Activated CD4-positive, CD25-positive, alpha-beta regulatory T cell treated with anti-CD3 and anti-CD28 coated beads, Interleukin-2, amount 50 U/mL, for 72 hours (primary cell): ENCODE results near the gene TSACC.

ENCODE experiments used
- DNase-seq: peaks from one replicate; pipeline ENCODE4 v3.0.0; 2021

The TSACC gene

DNA sequence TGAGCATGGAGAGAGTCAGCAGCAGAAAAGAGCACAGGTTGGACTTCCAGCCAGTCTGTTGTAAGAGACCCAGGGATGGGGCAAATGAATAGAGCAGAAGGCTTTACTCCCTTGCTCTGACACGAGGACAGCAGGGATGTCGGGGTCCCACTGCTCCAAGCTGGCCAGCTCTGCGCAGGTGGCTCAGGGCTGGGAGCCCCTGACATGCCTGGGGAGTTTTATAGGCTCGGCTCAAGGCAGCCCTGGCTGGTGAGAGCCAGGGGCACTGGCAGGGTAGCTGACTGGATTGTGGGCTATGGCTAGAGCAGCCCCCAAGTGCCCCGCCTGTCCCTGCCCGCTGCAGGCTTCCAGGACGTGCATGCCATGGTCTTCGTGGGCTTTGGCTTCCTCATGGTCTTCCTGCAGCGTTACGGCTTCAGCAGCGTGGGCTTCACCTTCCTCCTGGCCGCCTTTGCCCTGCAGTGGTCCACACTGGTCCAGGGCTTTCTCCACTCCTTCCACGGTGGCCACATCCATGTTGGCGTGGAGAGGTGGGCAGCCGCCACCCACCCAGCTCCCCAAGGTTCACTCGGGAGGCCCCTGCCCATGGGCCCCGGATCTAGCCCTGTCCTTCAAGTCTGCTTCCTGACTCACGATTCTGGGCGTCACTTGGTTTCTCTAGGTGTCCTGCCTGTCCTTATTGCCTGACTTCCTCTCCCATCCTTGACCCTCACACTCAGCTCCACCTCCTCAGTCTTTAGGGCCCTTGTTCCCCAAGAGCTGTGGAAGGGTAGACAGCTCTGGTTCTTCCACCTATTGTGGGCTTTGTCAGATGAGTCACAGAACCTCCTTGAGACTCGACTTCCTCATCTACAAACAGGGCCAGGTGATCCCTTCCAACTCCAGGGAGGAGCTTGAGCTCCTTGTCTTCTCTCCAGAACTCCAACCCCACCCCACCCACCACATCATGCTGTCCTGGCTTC is 38.9 kb downstream of the TSACC start:
- DNase-seq = no peak

DNA sequence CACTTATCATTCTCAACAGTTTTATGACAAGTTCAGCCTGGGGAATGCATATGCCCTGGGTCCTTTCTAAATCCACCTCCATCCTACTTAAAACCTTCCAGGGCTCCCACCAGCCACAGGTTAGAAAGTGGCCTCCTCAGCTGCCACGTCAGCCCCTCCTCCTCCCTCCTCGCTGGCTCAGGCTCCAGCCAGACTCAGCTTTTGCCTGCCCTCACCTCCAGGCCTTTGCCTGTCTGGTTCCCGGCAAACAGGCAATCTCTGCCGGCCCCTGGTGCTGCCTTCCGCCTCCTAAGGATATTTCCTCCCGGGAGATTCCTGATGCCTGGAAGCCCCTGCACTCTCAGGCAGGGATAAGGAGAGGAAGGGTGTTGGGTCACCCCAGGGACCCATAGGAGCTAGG is 40.2 kb downstream of the TSACC start:
- DNase-seq = no peak

DNA sequence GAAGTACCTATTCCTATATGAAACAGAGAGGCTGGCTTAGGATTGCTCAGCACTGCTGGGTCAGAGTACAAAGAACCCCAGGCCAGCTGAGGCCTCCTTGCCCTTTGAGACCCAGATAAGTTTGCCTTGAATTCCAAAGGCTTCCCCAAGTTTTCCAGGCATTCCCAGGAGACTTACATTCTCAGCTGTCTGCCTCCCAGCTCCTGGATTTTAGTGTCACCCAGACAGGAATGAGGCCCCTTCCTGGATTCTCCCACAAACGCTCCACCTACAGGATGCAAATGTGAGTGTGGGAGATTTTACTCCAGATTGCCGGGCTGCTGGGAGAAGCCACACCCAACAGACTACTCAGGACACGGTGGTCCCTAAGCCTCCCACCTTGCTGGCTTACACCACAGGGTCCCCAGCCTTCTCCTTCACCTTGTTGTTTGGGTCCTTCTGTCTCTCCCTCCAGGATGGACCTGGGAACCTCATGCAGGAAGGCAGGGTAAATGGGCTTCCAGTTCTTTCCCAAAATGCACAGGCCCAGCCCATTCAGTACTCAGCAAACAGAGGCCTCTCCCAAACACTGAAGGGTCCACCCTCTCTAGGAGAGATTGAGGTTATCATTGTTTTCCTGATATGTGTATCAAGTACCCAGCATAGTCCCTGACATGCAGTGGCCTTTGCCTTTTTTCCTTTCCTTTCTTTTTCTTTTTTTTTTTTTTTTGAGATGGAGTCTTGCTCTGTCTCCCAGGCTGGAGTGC is 41.3 kb downstream of the TSACC start:
- no peak for DNase-seq

DNA sequence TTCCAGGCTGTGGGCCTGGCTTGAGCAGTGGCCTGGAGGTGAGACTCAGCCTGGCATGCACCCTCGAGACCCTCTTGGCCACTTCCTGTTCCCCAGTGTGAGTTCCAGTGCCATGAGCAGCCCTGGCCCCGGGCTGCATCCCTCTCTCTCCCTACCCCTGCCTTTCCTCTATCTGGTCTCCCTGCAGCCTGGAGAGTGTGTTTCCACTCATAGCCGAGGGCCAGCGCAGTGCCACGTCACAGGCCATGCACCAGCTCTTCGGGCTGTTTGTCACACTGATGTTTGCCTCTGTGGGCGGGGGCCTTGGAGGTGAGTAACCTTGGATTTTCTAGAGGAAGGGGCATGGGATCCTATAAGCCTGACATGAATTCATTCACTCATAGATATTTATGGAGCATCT is 44.2 kb downstream of the TSACC start:
- no peak for DNase-seq

DNA sequence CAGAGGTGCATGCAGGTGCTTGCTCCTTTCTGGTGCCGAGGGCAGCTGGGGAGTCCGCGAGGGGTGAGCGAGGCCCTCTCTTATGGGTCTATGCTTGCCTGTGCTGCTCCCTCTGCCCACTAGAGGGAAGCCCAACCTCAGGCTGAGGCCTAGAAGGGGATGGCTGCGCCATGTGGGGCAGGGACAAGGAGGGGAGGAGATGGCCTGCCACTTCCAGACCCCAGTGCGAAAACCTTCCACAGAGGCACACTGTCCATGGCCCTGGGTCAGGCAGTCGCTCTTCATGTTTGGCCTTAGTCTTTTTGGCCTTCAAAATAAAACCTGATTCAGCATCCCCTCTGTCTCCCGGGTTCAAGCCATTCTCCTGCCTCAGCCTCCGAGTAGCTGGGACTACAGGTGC is 44.7 kb downstream of the TSACC start:
- peak; percentile 51 for DNase-seq

DNA sequence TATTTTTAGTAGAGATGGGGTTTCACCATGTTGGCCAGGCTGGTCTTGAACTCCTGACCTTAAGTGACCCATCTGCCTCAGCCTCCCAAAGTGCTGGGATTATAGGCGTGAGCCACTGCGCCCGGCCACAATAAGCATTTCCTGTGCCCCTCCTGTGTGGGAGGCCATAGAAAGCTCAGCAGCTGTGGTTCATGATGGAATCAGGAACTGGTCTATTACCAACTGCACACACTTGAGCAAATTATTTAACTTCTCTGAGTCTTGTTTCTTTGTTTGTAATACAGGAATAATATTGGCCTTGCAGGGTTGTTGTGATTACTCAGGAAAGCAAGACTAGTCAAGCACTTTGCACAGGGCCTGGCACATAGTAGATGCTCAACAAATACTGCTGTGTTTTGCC is 45.7 kb downstream of the TSACC start:
- DNase-seq = no peak

DNA sequence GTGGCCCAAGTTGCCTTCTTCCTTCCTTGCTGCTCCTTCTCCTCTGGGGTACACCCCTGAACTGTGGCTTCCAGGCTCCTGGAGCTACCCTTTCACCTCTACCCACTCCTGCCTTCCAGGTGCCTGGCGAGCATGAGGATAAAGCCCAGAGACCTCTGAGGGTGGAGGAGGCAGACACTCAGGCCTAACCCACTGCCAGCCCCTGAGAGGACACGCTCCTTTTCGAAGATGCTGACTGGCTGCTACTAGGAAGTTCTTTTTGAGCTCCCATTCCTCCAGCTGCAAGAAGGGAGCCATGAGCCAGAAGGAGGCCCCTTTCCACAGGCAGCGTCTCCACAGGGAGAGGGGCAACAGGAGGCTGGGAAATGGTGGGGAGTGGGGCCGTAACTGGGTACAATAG is 46.3 kb downstream of the TSACC start:
- DNase-seq = no peak

DNA sequence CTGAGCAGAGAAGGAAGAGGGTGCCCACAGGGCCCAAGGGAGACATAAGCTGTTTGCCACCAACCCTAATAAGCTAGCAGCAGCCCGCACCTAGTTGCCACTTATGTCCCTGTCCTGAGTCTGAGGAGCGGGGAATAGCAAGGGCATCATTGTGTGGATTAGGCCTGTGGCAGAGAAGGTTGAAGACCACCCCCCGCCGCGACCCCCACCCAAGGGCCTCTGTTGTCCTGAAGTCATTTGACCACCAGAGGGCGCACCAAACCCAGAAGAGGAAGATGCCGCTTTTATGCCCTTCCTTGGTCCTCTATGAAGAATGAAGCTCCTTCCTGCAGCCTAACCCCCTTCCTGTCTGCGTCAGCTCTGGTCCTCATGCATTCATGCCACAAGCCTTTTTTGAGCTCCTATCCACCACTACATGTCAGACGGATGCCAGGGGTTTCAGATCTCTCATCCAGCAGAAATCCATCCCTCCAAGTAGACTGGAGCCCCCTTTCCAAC is 47.3 kb downstream of the TSACC start:
- peak; percentile 75 for DNase-seq

DNA sequence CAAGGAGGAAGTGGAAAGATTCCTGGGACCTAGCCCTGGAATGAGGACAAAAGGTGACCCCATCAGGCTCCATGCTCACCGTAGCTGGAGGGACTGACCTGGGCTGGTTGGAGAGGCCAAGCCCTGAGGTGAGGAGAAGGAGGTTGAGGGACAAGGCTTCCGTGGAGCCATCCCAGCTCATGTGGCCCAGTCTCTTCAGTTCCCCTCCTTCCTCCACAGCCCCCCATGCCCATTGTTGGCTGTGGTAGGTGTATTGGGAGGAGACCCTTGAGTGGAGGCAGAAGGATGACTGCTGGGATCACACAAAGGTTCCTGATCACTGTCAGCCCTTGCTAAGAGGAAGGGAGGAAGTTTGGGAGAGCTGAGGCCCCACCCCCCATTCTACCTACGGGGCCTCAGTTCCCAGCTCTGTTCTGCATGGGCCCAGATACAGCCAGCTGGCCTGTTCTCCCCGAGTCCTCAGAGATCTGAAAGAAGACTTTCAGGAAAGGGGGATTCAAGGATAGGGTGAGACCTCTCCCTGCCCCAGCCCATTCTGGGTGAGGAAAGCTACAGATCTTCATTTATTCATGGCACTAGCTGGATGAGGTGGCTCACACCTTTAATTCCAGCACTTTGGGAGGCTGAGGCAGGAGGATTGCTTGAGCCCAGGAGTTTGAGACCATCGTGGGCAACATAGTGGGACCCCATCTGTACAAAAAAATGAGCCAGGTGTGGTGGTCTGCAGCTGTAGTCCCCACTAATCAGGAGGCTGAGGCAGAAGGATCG is 48.0 kb downstream of the TSACC start:
- no peak for DNase-seq

DNA sequence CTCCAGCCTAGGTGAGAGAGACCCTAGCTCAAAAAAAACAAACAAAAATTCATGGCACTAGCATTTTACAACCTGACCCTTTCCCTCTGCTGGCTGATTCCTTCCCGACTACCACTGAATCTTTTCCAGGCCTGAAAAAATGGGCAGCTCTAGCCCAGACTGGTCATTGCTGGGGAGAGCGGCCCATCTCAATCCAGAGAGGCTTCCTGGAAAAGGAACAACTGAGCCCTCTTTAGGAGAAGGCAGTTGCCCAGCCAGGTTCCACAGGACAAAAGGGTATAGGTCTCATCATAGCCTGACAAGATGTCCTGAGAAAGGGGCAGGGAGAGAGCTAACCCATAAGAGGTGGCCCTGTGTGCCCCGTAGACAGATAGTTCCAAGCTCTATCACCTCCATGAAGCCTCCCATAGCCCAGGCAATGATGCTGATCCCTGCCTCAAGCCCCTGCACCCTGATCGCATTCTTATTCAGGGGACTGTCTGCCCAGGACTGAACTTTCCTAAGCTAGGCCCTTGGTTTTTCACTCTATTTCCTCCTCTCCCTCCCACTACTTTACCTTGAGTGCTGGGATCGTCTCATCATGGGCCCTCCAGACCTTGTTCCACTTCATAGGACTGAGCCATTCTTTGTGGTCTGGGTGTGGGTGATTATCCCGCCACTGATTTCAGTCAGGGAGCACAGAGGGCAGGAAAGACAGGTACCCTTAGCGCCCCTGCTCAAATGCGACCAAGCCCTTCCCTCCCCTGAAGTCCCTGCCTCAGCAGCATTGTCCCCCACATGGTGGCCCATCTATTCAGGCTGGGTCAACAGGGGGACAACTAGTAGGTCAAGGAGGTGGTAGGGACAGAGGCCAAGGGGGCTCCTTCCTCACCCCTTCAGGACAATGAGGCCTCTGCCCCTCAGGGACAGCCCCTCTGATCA is 48.9 kb downstream of the TSACC start:
- no peak for DNase-seq

DNA sequence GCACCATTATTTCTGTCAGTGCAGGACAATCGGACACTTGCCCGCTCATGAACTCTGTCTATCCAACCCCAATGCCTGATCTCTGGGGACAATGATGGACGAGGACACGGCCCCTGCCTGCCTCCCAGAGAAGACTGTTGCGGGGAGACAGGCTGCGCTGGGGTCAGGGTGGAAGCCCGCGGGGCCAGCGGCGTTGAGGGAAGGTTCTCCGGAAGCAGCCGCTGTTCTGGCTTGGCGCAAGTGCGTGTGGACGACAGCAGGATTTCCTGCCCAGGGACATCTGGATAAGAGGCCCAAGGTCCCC is 49.5 kb downstream of the TSACC start:
- no peak for DNase-seq

DNA sequence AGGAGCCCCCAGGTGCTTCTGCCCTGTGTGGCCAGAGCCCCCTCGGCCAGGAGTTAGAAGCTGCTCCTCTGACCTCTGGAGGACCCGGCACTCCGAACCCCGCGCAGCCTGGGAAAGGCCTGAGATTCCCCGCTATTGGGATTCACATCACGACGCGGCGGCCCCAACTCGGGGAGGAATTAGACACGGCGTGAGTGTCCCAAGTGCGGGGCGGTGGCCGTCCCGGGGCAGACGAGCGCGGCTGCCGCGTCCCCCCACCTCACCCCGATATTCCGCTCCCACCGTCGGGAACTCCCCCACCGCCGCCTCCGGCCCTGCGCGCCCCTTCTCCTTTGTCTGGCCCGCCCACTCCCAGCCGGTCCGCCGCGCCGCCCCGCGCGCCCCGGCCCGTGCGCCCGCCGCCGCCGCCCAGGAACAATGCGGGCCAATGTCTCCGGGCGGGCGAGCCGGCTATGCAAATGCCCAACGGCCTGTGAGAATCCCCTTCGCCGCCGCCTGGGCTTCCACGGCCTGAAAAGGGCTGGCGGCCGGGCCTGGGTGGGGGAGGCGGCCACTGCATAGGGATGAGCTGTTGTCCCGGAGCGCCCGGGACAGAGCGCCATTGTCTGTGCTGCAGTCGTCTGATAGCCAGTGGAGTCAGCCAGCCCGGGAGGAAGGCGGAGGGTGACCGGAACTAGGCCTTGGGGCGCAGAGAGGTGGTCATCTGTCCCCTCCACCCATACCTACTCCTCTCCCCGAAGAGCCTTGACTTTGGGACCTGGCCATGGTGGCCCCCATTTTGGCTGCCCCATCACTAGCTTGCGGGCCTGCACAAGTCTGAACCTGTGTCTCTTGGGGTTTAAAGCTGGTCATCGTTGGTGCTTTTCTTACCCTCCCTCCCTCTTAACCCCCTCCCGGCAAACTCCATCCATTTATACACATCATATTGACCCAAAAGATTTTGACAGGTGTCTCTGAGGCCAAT is 50.1 kb downstream of the TSACC start:
- no peak for DNase-seq

DNA sequence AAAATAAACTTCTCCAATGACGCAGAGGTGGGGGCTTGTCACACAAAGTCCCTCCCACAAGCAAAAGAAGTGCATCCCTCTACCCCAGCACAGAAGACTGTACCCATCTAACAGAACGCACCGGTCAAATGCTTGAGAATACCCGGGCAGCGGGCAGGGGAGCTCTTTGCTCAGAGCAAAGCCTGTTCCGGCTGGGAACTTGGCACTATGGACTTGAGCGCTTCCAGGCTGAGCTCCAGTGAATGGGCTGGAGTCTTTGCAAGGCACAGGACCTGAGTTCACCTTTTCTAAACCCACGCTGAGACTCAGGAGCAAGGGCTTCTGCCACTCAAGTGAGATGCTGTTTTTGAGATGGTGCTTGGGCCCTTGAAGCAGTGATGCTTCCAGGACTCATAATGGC is 51.0 kb downstream of the TSACC start:
- no peak for DNase-seq

DNA sequence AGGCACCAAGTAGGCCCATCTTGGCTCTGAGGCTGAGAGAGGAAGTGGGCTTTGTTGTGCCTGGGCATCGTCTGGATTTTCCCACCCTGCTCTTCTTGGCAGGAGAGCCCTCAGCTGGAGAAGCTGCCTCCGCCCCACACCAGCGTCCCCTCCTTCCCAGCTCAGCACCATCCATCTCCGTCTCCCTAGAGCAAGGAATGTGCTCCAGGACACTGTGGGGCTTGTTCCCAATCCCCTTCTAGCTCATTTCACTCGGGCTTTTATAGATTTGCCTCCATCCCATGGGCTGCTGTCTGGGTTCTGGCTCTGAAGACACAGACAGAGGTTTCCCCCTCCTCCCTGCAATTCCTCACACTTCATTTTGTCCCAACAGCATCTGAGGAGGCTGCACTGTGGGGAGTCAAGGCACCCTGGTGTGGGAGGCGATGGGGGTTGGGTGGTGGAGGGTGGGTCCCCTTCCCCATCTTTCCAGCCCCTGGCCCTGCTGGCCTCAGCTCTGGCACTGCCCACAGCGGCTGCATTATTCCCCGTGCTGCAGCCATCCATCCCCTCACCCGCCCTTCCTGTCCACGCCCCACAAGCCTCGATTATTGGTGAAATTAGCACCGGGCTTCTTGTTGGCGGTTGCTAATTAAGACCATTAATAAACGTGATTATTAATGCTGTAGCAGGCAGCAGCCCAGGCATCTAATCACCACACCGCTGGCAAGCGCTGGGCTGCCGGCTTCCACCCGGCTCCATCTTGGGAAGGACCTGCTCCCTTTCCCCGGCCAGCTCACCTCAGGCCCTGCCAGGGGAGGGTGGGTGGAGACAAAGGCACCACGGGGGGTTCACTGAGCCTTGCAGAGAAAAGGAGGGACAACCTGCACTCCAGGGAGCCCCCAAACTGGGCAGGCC is 52.4 kb downstream of the TSACC start:
- DNase-seq = no peak

DNA sequence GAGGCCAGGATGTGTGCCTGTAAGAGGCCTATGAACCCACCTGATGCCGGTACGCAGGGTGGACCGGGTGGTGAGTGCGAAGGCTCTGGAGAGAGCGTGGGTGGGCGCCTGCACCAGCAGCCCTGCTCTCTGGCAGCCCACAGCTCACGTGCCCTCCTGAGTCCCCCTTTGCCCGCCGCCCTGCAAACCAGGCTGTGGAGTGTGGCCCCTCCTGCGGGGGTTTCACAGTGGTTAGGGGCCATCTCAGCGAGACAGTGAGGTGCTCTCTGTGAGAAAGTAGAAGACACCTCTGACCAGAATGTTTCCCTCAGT is 53.0 kb downstream of the TSACC start:
- no peak for DNase-seq

DNA sequence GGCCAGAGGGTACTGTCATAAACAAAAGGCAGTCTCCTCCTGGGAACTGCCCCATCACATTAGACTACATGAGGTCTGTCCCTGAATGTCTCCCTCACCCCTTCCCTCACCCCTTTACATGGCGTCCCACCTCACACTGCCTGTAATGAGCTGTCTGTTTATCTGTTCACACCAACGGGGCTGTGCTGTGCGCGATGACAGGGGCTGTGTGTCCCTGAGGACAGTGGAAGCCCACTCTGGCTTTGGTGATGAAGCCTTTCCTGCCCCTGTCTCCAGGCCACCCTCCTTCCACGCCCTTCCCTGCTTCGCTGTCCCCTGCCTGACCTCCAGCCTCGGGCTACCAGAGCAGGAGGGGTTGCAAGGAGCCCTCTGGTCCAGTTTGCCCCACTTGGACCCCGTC is 53.4 kb downstream of the TSACC start:
- DNase-seq = no peak

DNA sequence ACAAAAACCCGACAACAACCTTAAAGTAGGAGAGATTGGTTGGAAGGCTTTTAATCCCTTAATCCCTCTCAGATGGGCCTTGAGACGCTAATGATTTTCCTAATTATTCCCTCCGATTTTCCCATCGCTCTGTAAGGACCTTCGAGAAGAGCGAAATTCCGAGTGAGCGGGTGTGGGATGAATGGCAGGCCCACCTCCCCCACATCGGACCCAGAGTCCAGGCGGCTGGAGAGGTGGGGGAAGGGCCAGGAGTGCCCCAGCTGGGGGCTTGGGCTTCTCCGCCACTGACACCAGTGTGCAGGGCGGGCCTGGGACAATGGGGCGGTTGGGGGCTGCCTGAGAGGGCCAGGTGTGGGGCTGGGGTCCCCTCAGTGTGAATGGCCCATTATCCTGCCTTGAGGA is 54.1 kb downstream of the TSACC start:
- no peak for DNase-seq

DNA sequence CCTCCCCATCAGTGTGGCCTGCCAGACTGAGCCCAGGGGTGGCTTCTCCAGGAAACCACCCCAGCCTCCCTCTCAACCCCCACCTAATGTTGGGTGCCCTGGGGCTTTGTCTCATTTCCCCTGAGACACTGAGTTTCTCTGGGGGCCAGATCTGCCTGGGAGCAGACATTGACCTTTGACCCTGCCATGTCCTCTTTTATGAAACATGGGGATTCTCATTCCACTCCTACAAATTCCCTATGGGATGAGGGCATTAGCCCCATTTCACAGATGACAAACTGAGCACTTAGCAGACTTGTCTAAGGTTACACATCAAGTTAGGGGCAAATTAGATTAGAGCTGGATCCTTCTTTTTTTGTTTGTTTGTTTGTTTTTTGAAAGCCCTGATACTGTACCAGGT is 54.8 kb downstream of the TSACC start:
- DNase-seq = no peak

DNA sequence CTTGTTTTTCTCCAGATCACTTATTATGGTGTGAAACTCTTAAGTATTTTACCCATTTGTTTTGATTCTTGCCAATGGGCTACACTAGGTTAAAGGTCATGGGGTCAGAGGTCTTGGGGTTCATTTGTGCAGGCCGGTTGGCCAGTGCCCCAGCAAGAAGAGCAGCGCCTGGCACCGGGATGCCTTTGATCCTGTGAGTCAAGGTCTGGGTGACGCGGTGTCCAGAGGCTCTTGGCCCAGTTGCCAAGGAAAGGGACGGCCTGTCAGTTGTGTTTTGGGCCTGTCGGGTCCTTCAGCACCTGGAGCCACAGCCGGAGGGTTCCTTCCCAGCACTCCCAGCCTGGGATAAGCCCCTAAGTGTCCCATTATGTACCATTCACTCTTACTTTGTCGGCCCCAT is 55.8 kb downstream of the TSACC start:
- DNase-seq = no peak

DNA sequence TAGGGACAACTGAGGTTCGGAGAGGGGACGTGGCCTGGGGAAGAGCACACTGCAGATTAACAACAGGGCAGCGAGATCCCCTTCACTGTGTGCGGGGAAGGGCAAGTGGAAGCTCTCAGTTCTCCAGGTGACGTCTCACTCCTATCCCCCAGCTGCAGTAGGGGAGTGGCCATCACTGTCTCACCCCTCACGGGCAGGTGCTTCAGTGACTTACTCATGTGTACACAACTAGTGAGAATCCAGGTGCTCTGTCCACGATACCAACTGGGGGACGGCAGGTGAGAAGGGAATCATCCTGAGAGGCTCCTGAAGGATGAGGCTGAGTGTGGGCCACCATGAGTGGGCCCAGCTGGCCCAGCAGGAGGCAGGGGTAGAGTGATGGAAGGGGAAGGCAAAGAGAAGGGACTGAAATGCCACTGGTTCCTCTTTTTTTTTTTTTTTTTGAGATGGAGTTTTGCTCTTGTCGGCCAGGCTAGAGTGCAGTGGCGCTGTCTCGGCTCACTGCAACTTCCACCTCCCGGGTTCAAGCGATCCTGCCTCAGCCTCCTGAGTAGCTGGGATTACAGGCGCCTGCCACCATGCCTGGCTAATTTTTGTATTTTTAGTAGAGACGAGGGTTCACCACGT is 56.6 kb downstream of the TSACC start:
- no peak for DNase-seq
